Stromal cell of bone marrow (primary cell): ENCODE data around the gene DUSP7.

ENCODE experiments used
- DNase-seq: peaks from one replicate; pipeline ENCODE4 v3.0.0-alpha.2; 2012; ENCODE audit warnings: low read depth

The DUSP7 gene

DNA sequence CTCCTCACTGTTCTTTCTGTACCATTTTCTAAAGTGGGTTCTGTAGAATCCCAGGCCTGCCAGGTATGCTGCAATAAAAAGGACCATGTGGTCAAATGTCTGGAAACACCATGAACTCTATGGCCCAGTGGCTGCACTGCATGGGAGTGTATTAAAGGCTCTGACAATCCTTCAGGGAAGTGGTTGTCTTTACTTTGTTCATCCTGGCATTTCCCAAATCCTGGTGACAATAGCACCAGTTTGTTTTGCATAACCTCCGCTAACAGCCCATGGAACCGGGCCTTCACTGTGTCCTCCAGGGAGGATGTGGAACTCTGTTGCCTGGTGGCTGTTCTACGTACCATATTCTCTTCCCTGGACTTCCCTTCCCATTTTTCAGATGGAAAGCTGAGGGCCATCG, 11.2 kb upstream of the DUSP7 start:
- DNase-seq = no peak

DNA sequence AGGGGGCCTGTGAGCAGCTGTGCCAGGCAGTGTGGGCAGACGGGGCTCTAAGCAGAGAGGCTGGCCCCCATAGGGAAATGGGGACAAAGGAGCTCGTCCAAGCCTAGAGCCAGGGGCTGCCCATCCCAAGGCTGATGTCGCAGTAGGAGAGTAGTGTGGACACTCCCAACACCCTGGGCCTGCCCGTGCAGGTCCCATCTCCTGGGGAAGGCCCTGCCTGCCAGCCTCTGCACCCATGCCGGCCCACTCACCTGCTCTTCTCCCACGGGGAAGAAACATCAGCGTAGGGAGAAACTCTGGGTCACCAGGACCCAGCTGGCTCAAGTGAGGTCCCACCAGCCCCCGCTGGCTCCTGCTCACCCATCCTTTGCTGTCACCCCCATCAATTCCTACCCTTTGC, 10.7 kb upstream of the DUSP7 start:
- DNase-seq = no peak

DNA sequence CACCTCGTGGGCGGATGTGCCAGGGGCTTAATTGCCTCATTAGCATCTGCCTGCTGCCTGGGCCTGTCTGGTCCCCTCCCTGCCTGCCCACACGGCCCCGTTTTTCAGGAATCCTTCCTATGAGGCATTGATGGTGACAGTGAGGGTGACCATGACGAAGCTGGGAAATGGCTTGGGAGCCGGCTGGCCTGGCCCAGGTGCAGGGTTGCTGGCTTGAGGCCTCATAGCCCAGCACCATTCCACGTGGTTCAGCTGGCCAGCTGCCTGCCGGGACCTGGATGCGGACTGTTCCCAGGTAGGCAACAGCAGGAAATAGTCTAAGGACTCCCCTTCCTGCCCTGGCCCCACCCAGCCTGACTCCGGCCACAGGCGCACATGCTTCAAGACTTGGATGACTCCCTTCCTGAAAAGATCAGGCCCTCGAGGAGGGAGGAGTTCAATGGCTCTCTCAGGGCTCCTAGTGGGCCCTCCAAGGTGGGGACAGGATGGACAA, 8.9 kb upstream of the DUSP7 start:
- no peak for DNase-seq

DNA sequence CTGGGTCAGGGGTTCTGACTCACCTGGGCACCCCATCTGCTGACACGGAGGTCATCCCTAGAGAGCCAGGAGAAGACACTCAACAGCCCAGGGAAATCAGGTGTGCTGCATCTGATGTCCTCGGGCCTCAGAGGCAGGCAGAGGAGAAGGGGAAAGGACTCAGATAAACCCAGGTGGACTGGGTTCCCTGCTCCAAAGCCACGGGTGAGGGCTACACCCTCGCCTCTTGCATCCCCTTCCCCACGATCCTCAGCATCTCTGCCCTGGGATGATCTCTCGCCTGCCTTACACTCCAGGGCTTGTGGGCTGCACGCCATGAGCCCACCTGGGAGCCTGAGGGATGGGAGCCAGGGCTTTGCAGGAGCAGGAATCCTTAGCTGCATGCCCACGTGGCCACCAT, 8.2 kb upstream of the DUSP7 start:
- DNase-seq = no peak

DNA sequence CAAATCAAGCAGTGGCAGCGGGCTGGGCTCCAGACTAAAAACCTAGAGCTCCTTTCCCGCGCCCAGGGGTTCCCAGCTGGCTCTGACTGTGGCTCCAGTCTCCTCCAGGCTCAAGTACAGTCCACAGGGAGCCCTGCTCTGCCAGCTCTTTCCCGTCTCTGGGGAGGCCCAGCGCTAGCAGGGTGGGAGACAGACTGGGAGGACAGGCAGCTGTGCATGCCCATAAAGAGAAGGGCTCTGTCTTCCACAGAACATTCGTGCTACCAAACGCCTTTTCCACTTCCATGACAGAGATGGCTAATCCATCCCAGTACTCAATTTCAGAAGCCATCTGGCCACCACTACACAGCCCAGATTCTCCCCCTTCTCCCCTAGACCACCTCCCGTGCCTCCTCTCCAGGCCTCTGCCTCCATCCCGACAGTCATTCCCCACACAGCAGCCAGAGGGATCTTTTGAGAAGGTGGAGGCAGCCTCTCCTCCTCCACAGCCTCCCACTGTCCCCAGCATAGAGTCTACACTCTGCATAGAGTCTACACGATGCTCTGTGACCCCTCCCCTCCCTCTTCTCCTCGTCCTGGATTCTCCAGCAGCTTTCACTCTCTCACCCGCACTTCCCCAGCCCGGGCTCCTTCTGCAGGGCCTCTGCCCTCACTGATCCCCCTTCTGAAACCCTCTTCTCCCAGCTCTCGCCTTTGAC, 6.8 kb upstream of the DUSP7 start:
- DNase-seq = no peak

DNA sequence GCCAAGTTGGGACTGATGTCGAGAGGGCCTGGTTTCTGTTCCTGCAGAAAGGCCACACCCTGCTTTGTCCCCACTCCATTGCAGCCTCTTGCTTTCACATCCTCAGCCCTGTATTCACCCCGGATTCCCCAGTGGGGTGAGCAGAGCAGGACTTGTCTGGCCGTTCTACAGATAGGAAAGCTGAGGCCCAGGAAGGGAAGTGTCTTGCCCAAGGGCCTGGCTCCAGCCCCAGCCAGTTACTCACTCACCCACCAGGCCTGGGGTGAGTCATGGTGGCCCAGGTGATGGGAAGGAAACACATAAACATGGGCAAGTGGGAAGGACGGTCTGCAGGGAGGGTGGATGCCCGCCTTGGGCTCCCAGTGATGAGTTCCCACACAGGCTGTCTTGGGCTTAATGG, 6.1 kb upstream of the DUSP7 start:
- DNase-seq = peak; percentile 83

DNA sequence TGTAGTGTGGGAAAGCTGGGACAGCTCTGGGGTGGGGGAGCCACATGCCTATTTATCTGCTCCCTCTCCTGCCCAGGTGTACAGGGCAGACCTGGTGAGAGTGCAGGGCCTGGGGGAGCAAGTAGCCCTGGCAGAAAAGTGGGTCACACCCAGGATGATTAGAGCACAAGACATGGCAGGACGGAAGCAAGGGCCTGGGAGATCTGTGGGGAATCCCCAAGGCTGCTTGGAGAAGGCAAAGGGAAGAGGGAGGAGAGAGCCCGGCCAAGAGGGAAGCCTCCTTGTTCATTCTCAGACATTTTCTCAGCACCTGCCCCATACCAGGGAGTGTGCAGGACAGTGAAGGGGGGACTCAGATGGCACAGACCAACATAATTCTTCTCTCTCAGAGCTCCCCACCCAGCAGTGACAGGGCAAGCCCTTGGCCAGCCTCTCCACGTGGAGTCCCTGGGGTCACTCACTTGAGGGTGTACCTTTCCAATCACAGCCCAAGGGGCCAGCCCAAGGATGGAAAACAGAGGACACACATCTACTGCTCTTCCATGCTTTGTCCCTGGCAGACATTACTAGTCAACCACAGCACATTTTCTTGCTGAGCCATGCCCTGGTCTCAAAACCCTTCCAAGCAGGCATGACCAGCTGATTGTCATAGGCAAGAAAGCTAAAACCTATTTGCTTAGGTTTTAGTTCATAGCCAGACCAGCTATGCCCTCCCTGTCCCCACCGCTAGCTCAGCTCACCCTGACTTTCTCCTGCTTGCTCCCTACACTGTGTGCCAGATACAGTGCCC, 4.9 kb upstream of the DUSP7 start:
- no peak for DNase-seq

DNA sequence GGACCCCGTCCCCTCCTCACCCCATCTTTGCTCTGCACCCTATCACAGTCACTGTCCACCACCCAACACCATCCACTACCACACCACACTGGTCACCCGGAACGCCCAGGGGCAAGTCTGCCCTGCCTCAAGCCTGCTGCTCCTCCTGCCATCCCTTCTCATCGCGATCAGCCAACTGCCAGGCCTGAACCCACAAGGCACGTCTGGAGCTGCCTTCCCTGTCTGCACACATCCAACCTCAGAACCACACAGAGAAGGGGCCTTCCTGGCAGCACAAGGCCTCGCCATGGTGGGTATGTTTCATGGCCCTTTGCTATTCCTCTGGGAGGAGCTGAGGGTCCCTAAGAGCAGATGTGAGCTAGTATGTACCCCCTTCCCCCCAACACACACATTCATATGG, 3.4 kb upstream of the DUSP7 start:
- DNase-seq = no peak

DNA sequence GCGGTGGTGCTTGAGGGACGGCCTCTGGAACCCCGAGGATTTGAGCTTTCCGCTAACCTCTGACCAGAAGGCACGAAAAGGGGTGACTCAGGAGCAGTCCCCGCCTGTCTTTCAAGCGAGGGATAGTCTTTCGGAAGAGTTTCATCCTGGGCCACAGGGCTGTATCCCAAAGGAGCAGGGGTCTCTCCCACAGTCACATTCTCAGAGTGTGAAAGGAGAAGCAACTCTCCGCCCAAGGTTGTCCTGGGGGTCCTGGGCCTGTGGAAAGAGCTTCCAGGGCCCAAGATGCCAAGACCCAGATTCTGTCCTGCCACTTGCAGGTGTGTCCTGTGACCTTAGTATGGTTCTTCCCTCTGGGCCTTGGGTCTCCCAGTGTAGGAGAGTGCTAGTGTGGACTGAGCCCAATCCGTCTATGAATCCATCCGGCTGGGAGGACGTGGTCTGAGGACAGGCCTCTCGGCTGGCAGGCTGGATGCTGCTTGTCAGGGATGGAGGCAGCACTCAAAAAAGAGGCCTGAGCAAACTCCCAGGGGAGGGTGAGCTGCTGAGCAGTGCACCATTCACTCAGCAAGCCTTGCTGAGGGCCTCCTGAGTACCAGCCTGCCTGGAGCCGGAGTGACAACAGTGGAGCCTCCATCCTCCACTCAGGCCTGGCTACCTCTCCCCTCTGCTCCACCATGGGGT, 1.6 kb upstream of the DUSP7 start:
- no peak for DNase-seq

DNA sequence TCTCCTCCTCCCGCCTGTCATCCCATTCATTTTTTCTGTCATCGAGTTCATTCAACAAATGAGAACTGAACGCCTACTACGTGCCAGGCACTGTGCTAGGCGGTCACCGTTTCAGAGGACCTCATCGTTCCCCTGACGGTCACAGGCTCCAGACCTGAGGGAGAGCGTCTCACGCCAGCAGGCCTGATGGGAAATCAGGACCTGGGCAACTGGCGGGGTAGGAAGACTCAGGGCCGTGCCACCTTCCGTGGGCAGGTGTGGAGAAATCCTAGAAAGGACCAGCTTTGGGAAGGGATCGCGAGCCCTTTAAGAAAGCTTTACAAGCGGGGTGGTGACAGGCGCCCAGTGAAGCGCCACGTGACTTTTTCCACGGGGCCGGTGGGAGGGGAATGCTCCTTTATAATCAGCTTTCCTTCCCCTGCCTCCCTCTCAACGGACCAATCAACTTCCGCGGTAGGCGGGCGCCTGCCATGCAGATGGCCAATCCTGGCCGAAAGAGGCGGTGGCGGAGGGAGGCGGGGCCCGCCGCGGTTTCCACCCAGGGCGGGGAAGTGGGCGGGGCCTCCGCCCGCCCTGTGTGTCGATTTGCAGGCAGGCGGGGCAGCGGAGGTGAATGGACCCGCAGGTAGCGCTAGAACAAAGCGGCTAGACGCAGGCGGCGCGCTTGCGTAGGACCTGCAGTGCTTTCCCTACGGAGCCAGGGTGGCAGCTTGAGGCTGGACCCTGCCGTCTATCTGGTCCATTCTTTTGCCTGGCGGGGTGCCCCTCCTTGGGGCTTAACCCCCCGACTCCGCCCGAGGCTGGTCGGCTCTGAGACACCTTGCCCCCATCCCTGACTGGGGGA, 819 bp upstream of the DUSP7 start:
- peak; percentile 98 for DNase-seq

DNA sequence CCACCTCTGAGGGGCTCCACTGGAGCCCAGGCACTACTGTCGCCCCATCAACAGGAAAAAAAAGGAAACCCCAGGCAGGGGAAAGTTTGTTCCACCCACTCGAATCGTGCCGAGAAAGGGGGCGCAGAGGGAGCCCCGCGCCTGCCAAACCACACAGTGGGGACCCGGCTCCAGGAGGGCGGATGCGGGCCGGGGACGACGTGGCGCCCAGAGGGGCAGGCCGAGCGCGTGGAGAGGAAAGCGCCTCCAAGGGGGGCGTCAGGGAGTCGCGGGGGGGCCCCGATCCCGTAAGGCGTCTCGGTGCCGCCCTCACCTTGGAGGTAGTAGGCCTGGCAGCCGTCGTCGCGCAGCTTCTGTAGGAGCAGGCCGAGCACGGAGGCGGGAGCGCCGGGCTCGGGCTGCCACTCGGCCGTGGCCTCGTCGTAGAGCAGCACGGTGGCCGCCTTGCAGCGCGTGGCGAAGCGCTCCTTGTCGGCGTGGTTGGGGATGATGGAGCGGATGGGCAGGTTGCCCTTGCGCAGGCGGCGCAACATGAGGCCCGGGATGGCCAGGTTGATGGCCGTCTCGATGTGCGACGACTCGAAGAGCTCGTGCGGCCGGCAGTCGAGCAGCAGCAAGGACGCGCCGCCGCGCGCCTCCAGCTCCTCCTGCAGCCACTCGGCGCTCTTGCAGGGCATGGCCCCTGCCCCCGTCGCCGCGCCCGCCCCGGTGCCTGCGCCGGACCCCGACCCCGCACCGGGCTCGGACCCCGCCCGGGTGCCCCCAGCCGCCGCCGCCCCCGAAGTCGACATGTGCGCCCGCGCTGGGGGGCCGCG, 627 bp downstream of the DUSP7 start:
- peak; percentile 19 for DNase-seq

DNA sequence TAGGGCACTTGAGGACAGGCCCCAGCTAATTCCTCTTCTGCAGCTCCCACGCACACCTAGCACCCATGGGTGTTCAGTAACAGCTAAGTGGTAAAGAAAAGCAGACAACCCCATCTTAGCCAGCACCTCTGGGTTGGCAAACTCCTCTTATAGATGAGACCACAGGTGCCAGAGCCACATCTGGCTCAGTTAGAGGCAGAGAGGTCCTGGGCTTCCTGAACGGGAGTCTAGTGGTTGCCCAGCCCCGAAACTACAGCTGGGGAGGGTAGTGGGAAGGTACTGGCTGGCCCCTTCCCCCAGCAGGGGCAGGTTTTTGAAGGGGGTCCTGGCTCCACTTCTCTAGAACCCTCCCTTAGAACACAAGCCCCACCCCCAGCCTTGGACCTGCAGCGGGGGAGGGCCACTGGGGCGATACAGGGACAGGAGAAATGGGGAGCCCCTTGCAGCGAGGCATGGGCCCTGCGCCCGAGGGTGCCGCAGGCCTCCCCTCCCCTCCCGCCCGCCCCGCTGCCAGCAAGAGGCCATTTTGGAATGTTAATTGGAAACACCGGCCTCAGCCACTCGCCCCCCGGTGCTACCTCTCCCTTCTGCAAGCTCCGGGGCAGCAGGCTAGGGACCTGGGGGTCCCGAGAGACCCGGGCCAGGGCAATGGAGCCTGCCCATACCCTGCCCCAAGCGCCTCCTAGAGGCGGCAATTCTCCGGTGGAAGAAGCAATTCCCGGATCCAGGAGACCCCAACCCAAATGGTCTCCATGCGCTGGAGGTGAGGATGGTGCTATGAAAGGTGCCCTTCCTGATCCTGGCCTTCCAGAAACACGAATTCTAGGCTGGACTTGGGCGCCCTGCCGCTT, 1.5 kb downstream of the DUSP7 start:
- no peak for DNase-seq

DNA sequence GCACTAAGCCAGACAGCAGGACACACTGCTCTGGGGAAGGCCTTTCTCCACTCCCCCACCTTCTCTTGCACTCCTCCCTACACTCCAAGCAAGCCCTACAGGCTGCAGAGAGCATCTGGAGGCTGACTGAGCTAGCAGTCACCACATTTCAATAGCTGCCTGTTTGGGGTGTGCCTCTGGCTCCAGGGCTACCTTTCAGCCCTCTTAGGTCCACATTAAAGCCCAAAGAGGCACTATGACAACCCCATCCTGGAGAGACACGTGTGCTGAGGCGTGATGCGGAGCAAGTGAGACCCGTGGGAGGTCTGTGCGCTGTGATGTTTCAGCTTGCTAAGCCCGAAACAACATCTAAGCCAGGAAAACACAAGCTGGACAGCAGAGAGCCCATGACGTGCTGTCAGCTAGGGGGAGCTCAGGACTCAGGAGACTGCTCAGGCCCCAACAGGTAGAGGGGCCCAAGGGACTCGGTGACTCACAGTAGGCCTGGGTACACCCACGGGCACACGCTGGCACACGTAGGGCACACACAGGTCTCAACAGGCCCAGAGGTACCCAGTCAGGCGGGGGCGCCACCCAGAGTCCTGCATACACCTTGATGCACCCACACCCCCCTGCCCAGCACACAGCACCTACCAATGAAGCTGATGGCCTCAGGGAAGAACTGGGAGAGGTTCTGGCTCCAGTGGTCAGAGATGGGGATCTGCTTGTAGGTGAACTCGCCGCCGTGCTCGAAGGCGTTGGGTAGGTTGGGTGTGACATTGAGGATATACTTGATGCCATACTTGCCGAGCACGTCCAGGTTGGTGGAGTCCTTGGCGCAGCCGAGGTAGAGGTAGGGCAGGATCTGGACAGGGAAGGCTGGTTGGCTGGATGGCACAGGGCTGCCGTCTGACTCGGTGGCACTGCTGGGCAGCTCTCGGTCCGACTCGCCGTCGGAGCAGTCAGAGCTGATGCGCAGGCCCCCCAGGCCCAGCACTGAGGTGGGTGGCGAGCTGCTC, 2.8 kb downstream of the DUSP7 start:
- DNase-seq = no peak

DNA sequence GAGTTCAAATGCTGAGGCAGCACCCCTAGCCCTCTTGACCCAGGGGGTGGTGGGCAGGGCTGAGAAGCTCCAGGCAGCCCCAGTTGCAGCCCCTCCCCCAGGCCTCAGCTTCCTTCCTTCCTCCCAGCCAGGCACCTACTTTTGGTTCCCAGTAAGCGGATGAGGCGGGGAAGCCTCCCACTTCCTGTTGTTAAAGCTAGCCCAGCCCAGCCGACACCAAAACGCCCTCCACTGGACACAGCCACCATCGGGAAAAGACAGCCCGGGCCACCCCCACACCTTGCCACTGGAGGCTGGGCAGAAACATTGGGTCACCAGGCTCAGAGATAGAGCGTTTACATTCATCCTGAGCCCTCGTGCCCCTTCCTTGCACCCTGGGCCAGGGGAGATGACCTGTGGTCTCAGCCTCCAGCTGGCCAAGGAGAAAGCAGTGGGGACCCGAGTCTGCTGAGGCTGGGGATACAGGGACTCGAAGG, 3.5 kb downstream of the DUSP7 start:
- peak; percentile 65 for DNase-seq

DNA sequence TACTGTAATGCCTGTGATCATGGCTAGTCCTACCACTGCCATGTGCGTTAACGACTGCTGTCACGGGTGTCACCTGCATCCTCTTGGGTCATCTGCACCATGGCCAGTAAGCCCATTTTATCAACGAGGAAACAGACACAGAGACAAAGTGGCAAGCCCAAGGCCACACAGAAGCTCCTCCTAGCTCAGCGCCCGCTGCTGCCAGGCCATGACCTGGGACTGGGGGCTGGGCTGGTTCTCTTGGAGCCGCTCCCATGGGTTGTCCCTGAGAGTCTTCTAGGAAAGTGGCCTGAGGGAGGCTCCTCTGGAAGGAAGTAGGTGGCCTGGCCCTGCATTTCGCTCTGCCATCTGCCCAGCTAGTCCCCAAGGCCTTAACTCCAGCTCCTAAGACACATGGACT, 4.9 kb downstream of the DUSP7 start:
- no peak for DNase-seq

DNA sequence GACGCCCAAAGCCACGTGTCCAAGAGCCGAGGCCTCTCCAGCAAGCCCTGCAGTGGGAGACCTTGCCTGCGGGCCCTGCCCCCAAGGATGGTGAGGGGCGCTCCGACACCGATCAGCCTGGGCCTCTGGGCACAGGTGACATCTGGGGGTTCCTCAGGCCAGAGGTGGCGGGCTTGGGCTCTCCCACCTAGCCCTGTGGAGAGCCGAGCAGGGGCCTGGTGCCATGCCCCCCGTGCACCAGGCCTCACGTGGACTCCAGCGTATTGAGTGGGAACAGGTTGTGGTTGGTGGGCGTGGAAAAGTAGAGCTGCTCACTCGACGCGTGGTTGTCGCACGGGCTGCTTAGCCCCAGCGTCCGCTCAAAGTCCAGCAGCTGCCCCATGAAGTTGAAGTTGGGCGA, 5.8 kb downstream of the DUSP7 start:
- DNase-seq = no peak

DNA sequence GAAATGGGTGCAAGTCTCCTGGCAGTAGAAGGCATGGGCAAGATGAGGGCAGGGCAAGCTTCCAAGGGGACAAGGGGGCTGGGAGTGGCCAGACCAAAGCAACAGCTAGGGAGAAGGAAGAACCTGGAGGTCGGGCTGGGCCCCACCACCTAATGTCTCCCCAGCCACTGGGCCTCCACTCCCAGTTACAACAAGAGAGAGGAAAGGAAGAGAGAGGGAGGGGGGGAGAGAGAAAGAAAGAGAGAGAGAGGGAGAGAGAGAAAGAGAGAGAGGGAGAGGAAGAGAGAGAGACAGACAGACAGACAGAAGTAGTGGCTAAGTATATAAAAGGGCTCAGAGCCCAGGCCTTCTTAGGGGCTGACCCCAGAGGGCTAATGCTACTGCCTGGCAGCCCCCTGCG, 6.9 kb downstream of the DUSP7 start:
- DNase-seq = no peak

DNA sequence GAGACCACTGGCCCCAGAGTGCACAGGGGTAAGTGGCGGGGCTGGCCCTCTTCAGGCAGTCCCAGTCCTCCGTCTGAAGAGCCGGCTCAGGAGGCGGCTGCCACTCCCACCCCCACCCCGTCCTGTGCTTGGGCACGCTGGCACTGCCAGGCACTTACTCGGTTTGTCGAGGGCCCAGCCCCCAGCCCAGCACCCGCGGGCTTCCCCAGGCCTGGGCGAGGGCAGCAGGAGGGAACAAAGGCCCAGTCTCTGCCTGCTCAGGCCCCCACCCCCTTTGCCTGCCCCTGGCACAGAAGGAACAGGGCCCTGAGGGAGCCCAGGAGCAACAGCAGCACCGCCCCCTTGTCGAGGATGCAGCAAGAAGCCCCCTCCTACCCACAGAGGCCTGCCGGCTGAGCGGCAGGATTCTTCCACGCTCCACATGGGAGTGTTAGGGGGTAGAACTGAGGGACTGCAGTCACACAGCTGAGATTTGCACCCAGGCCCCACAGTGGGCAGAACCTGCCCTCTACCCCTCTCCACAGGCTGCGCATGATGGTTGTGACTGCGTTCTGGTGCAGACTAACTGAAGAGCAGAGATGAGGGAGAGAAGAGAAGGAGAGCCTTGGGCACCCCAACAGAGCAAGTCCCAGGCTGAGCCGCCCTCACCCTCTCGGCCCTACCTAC, 8.9 kb downstream of the DUSP7 start:
- DNase-seq = no peak
